CD4-positive, alpha-beta memory T cell (primary cell): Measurements from ENCODE around the gene ZFP36L2. TPM values are rescaled to one million over a fixed set of nuclear protein-coding genes. Genes with fewer than 3 reads are reported as not detected.

ENCODE experiments used
- CTCF ChIA-PET: fragments of 350-600 bp; sonication (Branson Sonifier 250); formaldehyde crosslinking; loops from one replicate; lab custom pipeline; 2021; ENCODE audit warnings: inconsistent platforms; ENCODE audit not compliant: partially characterized antibody; lab: Charles Lee
- POLR2A ChIA-PET: fragments of 350-600 bp; sonication (Branson Sonifier 250); formaldehyde crosslinking; loops from one replicate; lab custom pipeline; 2021; ENCODE audit not compliant: partially characterized antibody; lab: Charles Lee
- DNase-seq, 5 donors: peaks; one replicate each; pipeline versions ENCODE4 v3.0.0 to v3.0.0-alpha.2; 2020 to 2022; ENCODE audit warnings: mixed read lengths in 1 of 5
- H3K27ac ChIP-seq: one replicate; pipeline ENCODE4 v1.7.0; 2013; ENCODE audit warnings: low read depth, low read length
- H3K27me3 ChIP-seq: 2 replicates; pipeline ENCODE4 v1.7.0; 2013; ENCODE audit warnings: mild to moderate bottlenecking, low read length, moderate library complexity; ENCODE audit not compliant: insufficient read depth
- H3K36me3 ChIP-seq: 2 replicates; pipeline ENCODE4 v1.7.0; 2013; ENCODE audit warnings: mild to moderate bottlenecking, low read length, moderate library complexity; ENCODE audit not compliant: insufficient read depth
- H3K4me1 ChIP-seq: 2 replicates; pipeline ENCODE4 v1.7.0; 2013; ENCODE audit warnings: mild to moderate bottlenecking, low read length, moderate library complexity; ENCODE audit not compliant: insufficient read depth
- H3K4me3 ChIP-seq, 2 donors: one replicate each; pipeline ENCODE4 v1.7.0; 2013; ENCODE audit warnings: low read length in 2 of 2, mild to moderate bottlenecking in 1 of 2
- H3K9me3 ChIP-seq, 2 donors: one replicate each; pipeline ENCODE4 v1.7.0; 2013; ENCODE audit warnings: low read length in 2 of 2, control low read depth in 1 of 2; ENCODE audit not compliant: control insufficient read depth in 1 of 2
- H3K27ac Mint-ChIP-seq, 7 donors: one replicate each; pipeline ENCODE4 v1.8.0; 2020 to 2021; ENCODE audit warnings: mixed read lengths in 7 of 7, mild to moderate bottlenecking in 6 of 7, inconsistent platforms in 3 of 7, moderate library complexity in 3 of 7
- H3K27me3 Mint-ChIP-seq, 2 donors: one replicate each; pipeline ENCODE4 v1.8.0; 2020 to 2021; ENCODE audit warnings: mixed read lengths in 2 of 2
- H3K36me3 Mint-ChIP-seq, 2 donors: one replicate each; pipeline ENCODE4 v1.8.0; 2020 to 2021; ENCODE audit warnings: mixed read lengths in 2 of 2, inconsistent platforms in 1 of 2, mild to moderate bottlenecking in 1 of 2
- H3K4me1 Mint-ChIP-seq, 4 donors: one replicate each; pipeline ENCODE4 v1.8.0; 2020 to 2021; ENCODE audit warnings: mixed read lengths in 4 of 4, mild to moderate bottlenecking in 1 of 4
- H3K4me3 Mint-ChIP-seq, 8 donors: one replicate each; pipeline ENCODE4 v1.8.0; 2020 to 2021; ENCODE audit warnings: mixed read lengths in 8 of 8, mild to moderate bottlenecking in 7 of 8, moderate library complexity in 6 of 8, inconsistent platforms in 3 of 8
- H3K9me3 Mint-ChIP-seq, 8 donors: one replicate each; pipeline ENCODE4 v1.8.0; 2020 to 2021; ENCODE audit warnings: mixed read lengths in 8 of 8, mild to moderate bottlenecking in 5 of 8, inconsistent platforms in 3 of 8, moderate library complexity in 1 of 8
- intact Hi-C: fragments of 100-400 bp; cut with micrococcal nuclease; formaldehyde crosslinking; loops from one replicate; pipeline ENCODE4 v1.15.1; 2023
- polyA plus RNA-seq, 2 donors: library from polyadenylated mRNA; unstranded; fragments of 300-500 nt; fragmentation: Illumina TruSeq; gene quantifications; one replicate each; pipeline ENCODE4 v1.2.3, GENCODE V29; 2021
- total RNA-seq, 2 experiments: library from RNA; stranded (reverse); gene quantifications; one replicate each; pipeline ENCODE4 v1.2.3, GENCODE V29; 2021

ZFP36L2 gene
- total RNA-seq (100 to 1,000 TPM; 456 to 464 TPM), polyA plus RNA-seq (100 to 1,000 TPM; 271 to 523 TPM)

- H3K4me1 ChIP-seq: peaks cover 26% of the 10 kb centered on the region
- Mint-ChIP-seq H3K36me3 (peaks cover 42 to 52% of the 10 kb centered on the region in 2 donors), H3K4me1 (peaks cover 18 to 46% (median 26%) of the 10 kb centered on the region in 4 donors), H3K4me3 (peak within 1 kb of the TSS; percentile 91 to 99 (median 96)), H3K9me3 (peaks cover 0 to 35% (median 3%) of the 10 kb centered on the region in 8 donors), H3K27ac (peak within 1 kb of the TSS; percentile 92 to 98 (median 95)), H3K27me3 (peaks cover 0 to 2% of the 10 kb centered on the region in 2 donors)
- POLR2A ChIA-PET: interaction anchor here (0.6 to 46.5 kb wide), 18 partner anchors 19 to 416 kb away, joined by 3 to 6960 read pairs (median 4); partner anchors contain the start of gene THADA
- intact Hi-C loops: loop anchor here (5.0 kb wide), 3 partner anchors 371 to 771 kb away; partner anchors contain the start of genes LRPPRC and THADA
- H3K27me3 ChIP-seq: no peaks in the 10 kb centered on the region
- H3K4me3 ChIP-seq: peak within 1 kb of the TSS; percentile 76 to 88
- peak within 1 kb of the TSS; percentile 90 for H3K27ac ChIP-seq
- no peaks in the 10 kb centered on the region for H3K9me3 ChIP-seq
- peaks cover 34% of the 10 kb centered on the region for H3K36me3 ChIP-seq
- DNase-seq: peak; percentile 92 to 99 (median 97)
- CTCF ChIA-PET: interaction anchor here (0.7 to 8.8 kb wide), 7 partner anchors 8 to 258 kb away, joined by 3 to 445 read pairs (median 4); no protein-coding TSS in a partner anchor
Measured at GRCh38 chr2:43226558-43226954, at the start of gene ZFP36L2. Gene ZFP36L2 (minus strand): TSS chr2:43226606. CDS start chr2:43226315, 291 bp downstream.

- Mint-ChIP-seq H3K36me3 (peaks cover 41 to 75% of the 10 kb centered on the region in 2 donors), H3K4me3 (no peak overlapping the region), H3K27ac (peak overlapping the region in 1 of 7 donors; percentile 49), H3K4me1 (peaks cover 0 to 4% (median 0%) of the 10 kb centered on the region in 4 donors), H3K9me3 (no peaks in the 10 kb centered on the region), H3K27me3 (no peaks in the 10 kb centered on the region)
- CTCF ChIA-PET: no interaction called here
- H3K4me1 ChIP-seq: no peaks in the 10 kb centered on the region
- no peak overlapping the region for H3K27ac ChIP-seq
- H3K4me3 ChIP-seq: no peak overlapping the region
- intact Hi-C loops: no loop called here
- H3K36me3 ChIP-seq: peaks cover 4% of the 10 kb centered on the region
- POLR2A ChIA-PET: no interaction called here
- no peak for DNase-seq
- no peaks in the 10 kb centered on the region for H3K9me3 ChIP-seq
- H3K27me3 ChIP-seq: no peaks in the 10 kb centered on the region
Measured at GRCh38 chr2:43274721-43275120, 48.3 kb upstream of the ZFP36L2 start.

- Histone ChIP-seq H3K4me3 (no peak overlapping the region), H3K27me3 (no peaks in the 10 kb centered on the region), H3K36me3 (no peaks in the 10 kb centered on the region), H3K9me3 (no peaks in the 10 kb centered on the region), H3K27ac (no peak overlapping the region), H3K4me1 (no peaks in the 10 kb centered on the region)
- ChIA-PET POLR2A (no interaction called here), CTCF (no interaction called here)
- peaks cover 42 to 72% of the 10 kb centered on the region in 2 donors for H3K36me3 Mint-ChIP-seq
- H3K27me3 Mint-ChIP-seq: no peaks in the 10 kb centered on the region
- no peaks in the 10 kb centered on the region for H3K9me3 Mint-ChIP-seq
- no peak for DNase-seq
- H3K4me1 Mint-ChIP-seq: peaks cover 0 to 4% (median 0%) of the 10 kb centered on the region in 4 donors
- peak overlapping the region in 2 of 7 donors; percentile 13 to 42 for H3K27ac Mint-ChIP-seq
- H3K4me3 Mint-ChIP-seq: no peak overlapping the region
- intact Hi-C loops: no loop called here
Measured at GRCh38 chr2:43274055-43274454, 47.6 kb upstream of the ZFP36L2 start.

- H3K27ac ChIP-seq: no peak overlapping the region
- peaks cover 41 to 71% of the 10 kb centered on the region in 2 donors for H3K36me3 Mint-ChIP-seq
- no peak for DNase-seq
Measured at GRCh38 chr2:43273529-43273928, 47.1 kb upstream of the ZFP36L2 start.

GRCh38 chr2:43270930-43271615 lies 44.7 kb upstream of the ZFP36L2 start:
- H3K4me3 Mint-ChIP-seq: no peak overlapping the region
- CTCF ChIA-PET: interaction anchor here (1.1 kb wide), 1 partner anchor 146 kb away, joined by 3 read pairs; no protein-coding TSS in a partner anchor

More at GRCh38 chr2:43273529-43273928, 47.1 kb upstream of the ZFP36L2 start:
- Histone ChIP-seq H3K4me3 (no peak overlapping the region), H3K9me3 (no peaks in the 10 kb centered on the region), H3K27me3 (no peaks in the 10 kb centered on the region), H3K36me3 (no peaks in the 10 kb centered on the region), H3K4me1 (no peaks in the 10 kb centered on the region)
- H3K9me3 Mint-ChIP-seq: no peaks in the 10 kb centered on the region
- peaks cover 0 to 4% (median 0%) of the 10 kb centered on the region in 4 donors for H3K4me1 Mint-ChIP-seq
- peak overlapping the region in 3 of 7 donors; percentile 13 to 42 (median 18) for H3K27ac Mint-ChIP-seq
- no peak overlapping the region for H3K4me3 Mint-ChIP-seq
- CTCF ChIA-PET: interaction anchor here (0.6 kb wide), 1 partner anchor 26 kb away, joined by 5 read pairs; no protein-coding TSS in a partner anchor
- intact Hi-C loops: no loop called here
- H3K27me3 Mint-ChIP-seq: no peaks in the 10 kb centered on the region
- POLR2A ChIA-PET: no interaction called here

GRCh38 chr2:43270461-43270860 lies 44.1 kb upstream of the ZFP36L2 start:
- DNase-seq: no peak
- Mint-ChIP-seq H3K9me3 (peaks cover 0 to 2% (median 0%) of the 10 kb centered on the region in 8 donors), H3K4me1 (peaks cover 0 to 4% (median 0%) of the 10 kb centered on the region in 4 donors), H3K27ac (peak overlapping the region in 4 of 7 donors; percentile 6 to 70 (median 52)), H3K27me3 (no peaks in the 10 kb centered on the region), H3K36me3 (peaks cover 40 to 62% of the 10 kb centered on the region in 2 donors), H3K4me3 (no peak overlapping the region)
- ChIA-PET CTCF (no interaction called here), POLR2A (interaction anchor here (1.1 kb wide), 2 partner anchors 41 to 443 kb away, joined by 3 to 4 read pairs; no protein-coding TSS in a partner anchor)
- H3K4me3 ChIP-seq: no peak overlapping the region
- no peaks in the 10 kb centered on the region for H3K4me1 ChIP-seq
- no peak overlapping the region for H3K27ac ChIP-seq
- no peaks in the 10 kb centered on the region for H3K27me3 ChIP-seq
- no peaks in the 10 kb centered on the region for H3K36me3 ChIP-seq
- intact Hi-C loops: no loop called here
- no peaks in the 10 kb centered on the region for H3K9me3 ChIP-seq

More at GRCh38 chr2:43270930-43271615, 44.7 kb upstream of the ZFP36L2 start:
- H3K4me1 ChIP-seq: no peaks in the 10 kb centered on the region
- no peak for DNase-seq
- Mint-ChIP-seq H3K36me3 (peaks cover 44 to 67% of the 10 kb centered on the region in 2 donors), H3K27me3 (no peaks in the 10 kb centered on the region), H3K4me1 (peaks cover 0 to 4% (median 0%) of the 10 kb centered on the region in 4 donors), H3K9me3 (peaks cover 0 to 2% (median 0%) of the 10 kb centered on the region in 8 donors), H3K27ac (no peak overlapping the region)
- H3K27ac ChIP-seq: no peak overlapping the region
- POLR2A ChIA-PET: interaction anchor here (1.1 kb wide), 2 partner anchors 42 to 443 kb away, joined by 3 to 4 read pairs; no protein-coding TSS in a partner anchor
- no peaks in the 10 kb centered on the region for H3K36me3 ChIP-seq
- H3K4me3 ChIP-seq: no peak overlapping the region
- no peaks in the 10 kb centered on the region for H3K27me3 ChIP-seq
- intact Hi-C loops: no loop called here
- H3K9me3 ChIP-seq: no peaks in the 10 kb centered on the region

- Histone ChIP-seq H3K36me3 (no peaks in the 10 kb centered on the region), H3K4me1 (no peaks in the 10 kb centered on the region), H3K9me3 (no peaks in the 10 kb centered on the region), H3K27me3 (no peaks in the 10 kb centered on the region), H3K27ac (no peak overlapping the region), H3K4me3 (no peak overlapping the region)
- ChIA-PET POLR2A (no interaction called here), CTCF (no interaction called here)
- H3K27ac Mint-ChIP-seq: no peak overlapping the region
- no peaks in the 10 kb centered on the region for H3K27me3 Mint-ChIP-seq
- H3K4me1 Mint-ChIP-seq: peaks cover 0 to 4% (median 0%) of the 10 kb centered on the region in 4 donors
- H3K4me3 Mint-ChIP-seq: no peak overlapping the region
- no peak for DNase-seq
- peaks cover 0 to 2% (median 0%) of the 10 kb centered on the region in 8 donors for H3K9me3 Mint-ChIP-seq
- peaks cover 37 to 58% of the 10 kb centered on the region in 2 donors for H3K36me3 Mint-ChIP-seq
- intact Hi-C loops: no loop called here
Measured at GRCh38 chr2:43269706-43270105, 43.3 kb upstream of the ZFP36L2 start.
